GM10266 (cell line): ENCODE measurements around the gene SUSD4.
"Not testable (repeated sequence)": the region's sequence is repeated elsewhere in the genome, so short reads cannot be mapped to it uniquely, and the experiment has no call there.

Source experiments
- DNase-seq: peaks from one replicate; pipeline ENCODE4 v3.0.0; 2012; ENCODE audit errors: extremely low spot score
- TF ChIP-seq, protein P1 (sequence below): IDR thresholded peaks from 2 replicates; pipeline ENCODE4 v1.5.1; 2012; ENCODE audit warnings: mild to moderate bottlenecking, low read depth; ENCODE audit not compliant: control insufficient read depth, insufficient read depth; ENCODE audit errors: missing control alignments

The SUSD4 gene

GRCh38 chr1:223291796-223292195 lies 72.2 kb downstream of the SUSD4 start:
- no peak for DNase-seq
- TF ChIP-seq, protein P1, sequence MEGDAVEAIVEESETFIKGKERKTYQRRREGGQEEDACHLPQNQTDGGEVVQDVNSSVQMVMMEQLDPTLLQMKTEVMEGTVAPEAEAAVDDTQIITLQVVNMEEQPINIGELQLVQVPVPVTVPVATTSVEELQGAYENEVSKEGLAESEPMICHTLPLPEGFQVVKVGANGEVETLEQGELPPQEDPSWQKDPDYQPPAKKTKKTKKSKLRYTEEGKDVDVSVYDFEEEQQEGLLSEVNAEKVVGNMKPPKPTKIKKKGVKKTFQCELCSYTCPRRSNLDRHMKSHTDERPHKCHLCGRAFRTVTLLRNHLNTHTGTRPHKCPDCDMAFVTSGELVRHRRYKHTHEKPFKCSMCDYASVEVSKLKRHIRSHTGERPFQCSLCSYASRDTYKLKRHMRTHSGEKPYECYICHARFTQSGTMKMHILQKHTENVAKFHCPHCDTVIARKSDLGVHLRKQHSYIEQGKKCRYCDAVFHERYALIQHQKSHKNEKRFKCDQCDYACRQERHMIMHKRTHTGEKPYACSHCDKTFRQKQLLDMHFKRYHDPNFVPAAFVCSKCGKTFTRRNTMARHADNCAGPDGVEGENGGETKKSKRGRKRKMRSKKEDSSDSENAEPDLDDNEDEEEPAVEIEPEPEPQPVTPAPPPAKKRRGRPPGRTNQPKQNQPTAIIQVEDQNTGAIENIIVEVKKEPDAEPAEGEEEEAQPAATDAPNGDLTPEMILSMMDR = no peak

DNA sequence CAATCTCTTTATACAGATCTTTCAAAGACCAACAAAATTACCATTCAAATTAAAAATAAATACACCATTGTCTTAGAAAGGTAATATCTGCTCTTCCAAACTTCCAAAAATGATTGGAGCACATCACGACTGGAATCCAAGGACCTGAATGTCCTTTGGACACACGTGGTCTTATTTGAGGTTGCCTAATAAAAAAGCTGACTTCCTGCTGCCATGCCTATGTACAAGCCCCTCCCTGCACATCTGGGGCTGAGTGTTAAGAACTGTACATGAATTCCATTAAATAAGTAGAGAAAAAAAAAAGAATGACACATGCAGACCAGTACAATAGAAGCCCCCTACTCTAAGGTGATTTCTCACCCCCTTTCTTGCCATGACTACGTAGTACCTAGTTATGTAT lies 73.6 kb downstream of the SUSD4 start:
- TF ChIP-seq, protein P1 = no peak

DNA sequence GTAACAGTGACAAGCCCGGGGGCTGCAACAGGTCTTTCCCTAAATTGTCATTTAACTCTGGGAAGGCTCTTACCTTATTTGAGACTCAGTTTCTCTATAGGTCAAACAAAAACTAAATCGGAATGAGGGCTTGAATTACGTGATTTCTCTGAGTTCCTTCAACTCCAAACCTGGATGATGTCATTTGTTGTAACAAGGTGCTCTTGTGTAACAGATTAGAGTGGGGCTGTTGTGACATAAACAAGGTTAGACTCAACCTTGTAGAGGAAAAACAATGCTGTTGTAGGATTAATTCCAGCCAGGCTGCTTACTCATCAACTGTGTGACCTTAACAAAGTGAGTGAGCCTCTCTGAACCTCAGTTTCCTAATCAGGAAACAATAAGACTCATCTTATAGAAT lies 74.4 kb downstream of the SUSD4 start:
- DNase-seq = no peak
- TF ChIP-seq, protein P1 = no peak

More for the DNA sequence above, 73.6 kb downstream of the SUSD4 start:
- no peak for DNase-seq

DNA sequence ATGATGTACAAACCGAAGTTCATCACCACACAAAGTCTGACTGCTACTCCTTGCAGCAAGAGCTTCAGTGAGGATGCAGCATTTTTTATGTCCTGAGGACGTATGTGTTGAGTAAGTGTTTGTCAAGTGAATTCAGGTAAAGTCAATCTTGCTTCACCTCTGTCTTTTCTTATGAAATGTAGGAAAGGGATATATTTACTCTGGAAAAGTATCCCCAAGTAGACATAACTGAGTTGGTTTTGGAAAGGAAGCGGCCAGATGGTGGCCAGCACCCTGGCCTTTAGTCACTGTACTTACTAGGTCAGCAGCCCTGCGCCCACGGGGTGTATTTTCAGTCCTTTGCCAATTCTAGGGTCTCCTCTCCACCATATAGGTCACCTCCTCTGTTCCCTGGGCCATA lies 75.2 kb downstream of the SUSD4 start:
- TF ChIP-seq, protein P1 = no peak
- no peak for DNase-seq

DNA sequence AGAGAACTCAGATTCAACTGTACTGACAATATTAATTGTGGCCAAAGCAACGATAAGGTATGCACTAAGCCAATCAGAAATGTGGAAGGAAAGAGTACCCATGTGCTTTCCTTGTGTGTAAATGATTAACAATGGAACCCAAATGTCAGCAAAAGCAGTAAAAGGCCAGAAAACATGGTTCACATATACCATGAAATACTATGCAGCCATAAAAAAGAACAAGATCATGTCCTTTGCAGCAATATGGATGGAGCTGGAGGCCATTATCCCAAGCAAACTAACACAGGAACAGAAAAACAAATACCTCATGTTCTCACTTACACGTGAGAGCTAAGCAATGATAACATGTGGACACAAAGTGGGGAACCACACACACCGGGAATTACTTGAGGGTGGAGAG lies 78.5 kb downstream of the SUSD4 start:
- DNase-seq = no peak
- TF ChIP-seq, protein P1 = no peak

DNA sequence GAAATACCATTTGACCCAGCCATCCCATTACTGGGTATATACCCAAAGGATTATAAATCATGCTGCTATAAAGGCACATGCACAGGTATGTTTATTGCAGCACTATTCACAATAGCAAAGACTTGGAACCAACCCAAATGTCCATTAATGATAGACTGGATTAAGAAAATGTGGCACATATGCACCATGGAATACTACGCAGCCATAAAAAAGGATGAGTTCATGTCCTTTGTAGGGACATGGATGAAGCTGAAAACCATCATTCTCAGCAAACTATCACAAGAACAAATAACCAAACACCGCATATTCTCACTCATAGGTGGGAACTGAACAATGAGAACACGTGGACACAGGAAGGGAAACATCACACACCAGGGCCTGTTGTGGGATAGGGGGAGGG lies 80.3 kb downstream of the SUSD4 start:
- DNase-seq = not testable (repeated sequence)

- not testable (repeated sequence) for DNase-seq
Observed at GRCh38 chr1:223278311-223278710, 85.7 kb downstream of the SUSD4 start.

DNA sequence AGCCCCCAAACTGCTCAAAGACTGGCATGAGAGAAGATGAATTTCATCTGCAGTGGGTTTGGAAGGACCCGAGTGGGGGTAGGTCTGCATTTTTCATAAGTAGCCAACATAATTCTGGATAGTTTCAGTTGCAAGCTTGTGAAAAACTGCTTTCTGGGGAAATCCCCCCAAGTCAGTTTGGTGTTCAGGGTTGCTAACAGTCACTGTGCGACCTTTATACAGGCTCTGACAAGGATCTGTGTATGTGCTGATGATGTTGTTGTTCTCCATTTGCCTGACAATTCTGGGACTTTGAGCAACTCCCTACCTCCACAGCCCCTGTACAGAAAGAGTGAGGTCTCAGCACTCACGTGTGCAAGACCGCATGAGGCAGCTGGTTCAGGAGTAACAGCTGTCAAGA lies 87.9 kb downstream of the SUSD4 start:
- TF ChIP-seq, protein P1 = no peak
- no peak for DNase-seq
